Measurements from ENCODE around the gene BCL11B. TPM values are rescaled to one million over a fixed set of nuclear protein-coding genes. Genes with fewer than 3 reads are reported as not detected.
A peak's percentile ranks its signal among the peaks of the same experiment; 100 is the strongest.

Gene BCL11B
- 2.8 TPM for polyA plus RNA-seq (2013, experiment 1 of 2)
- 2.5 TPM for polyA plus RNA-seq (2013, experiment 2 of 2)

- H4K5ac ChIP-seq (ENCODE audit: low read length): peak within 1 kb of the TSS; percentile 27
- peak; percentile 97 for DNase-seq
These were observed at the start of gene BCL11B for GRCh38 chr14:99271951-99272631. Gene BCL11B, minus strand, starts transcription at chr14:99272197. Its CDS starts 979 bp downstream, at chr14:99271218.

GRCh38 chr14:99321236-99321925 lies 49.4 kb upstream of the BCL11B start:
- no peak overlapping the region for H4K5ac ChIP-seq (ENCODE audit: low read length)
- WGBS (ENCODE audit: extremely low coverage, insufficient coverage, low lambda C conversion rate): no CpG with 5 or more reads among the region's 16 CpGs
- no peaks in the 10 kb centered on the region for H3K79me2 ChIP-seq (ENCODE audit: control insufficient read depth, insufficient read depth, low read length)

More at GRCh38 chr14:99271951-99272631, at the start of gene BCL11B:
- Histone ChIP-seq H3K23ac (ENCODE audit: low read length) (no peak within 1 kb of the TSS), H3K18ac (ENCODE audit: low read length) (peak within 1 kb of the TSS; percentile 99), H3K27ac (ENCODE audit: low read depth, low read length) (peak within 1 kb of the TSS; percentile 95), H3K79me1 (ENCODE audit: low read length) (peaks cover 2% of the 10 kb centered on the region), H3K4me2 (ENCODE audit: low read length) (peak within 1 kb of the TSS; percentile 44), H3K27me3 (ENCODE audit: insufficient read depth, low read length, poor library complexity) (no peaks in the 10 kb centered on the region), H3K9ac (ENCODE audit: low read length) (peak within 1 kb of the TSS; percentile 80), H2BK120ac (ENCODE audit: low read depth, low read length) (peak within 1 kb of the TSS; percentile 89), H2AK5ac (ENCODE audit: low read length) (no peak within 1 kb of the TSS), H4K8ac (ENCODE audit: low read depth, low read length) (no peak within 1 kb of the TSS), H3K36me3 (ENCODE audit: control insufficient read depth, insufficient read depth, low read length) (no peaks in the 10 kb centered on the region), H3K4me1 (ENCODE audit: control insufficient read depth, low read depth, low read length) (peaks cover 7% of the 10 kb centered on the region), H3K4ac (ENCODE audit: low read depth, low read length) (peak within 1 kb of the TSS; percentile 99), H3K4me3 (ENCODE audit: low read length) (peak within 1 kb of the TSS; percentile 71), H3K79me2 (ENCODE audit: control insufficient read depth, insufficient read depth, low read length) (peaks cover 22% of the 10 kb centered on the region), H2BK5ac (ENCODE audit: low read length) (peak within 1 kb of the TSS; percentile 28), H3K56ac (ENCODE audit: low read length) (peak within 1 kb of the TSS; percentile 91), H2BK15ac (replicated peaks; ENCODE audit: low read depth) (peak within 1 kb of the TSS; percentile 29)
- no CpG with 5 or more reads among the region's 50 CpGs for WGBS (ENCODE audit: extremely low coverage, insufficient coverage, low lambda C conversion rate)

GRCh38 chr14:99320621-99321235 lies 48.7 kb upstream of the BCL11B start:
- Histone ChIP-seq H2BK120ac (ENCODE audit: low read depth, low read length) (no peak overlapping the region), H3K18ac (ENCODE audit: low read length) (no peak overlapping the region), H3K4me1 (ENCODE audit: control insufficient read depth, low read depth, low read length) (no peaks in the 10 kb centered on the region), H2AK5ac (ENCODE audit: low read length) (no peak overlapping the region), H2BK5ac (ENCODE audit: low read length) (no peak overlapping the region), H3K4me3 (ENCODE audit: low read length) (no peak overlapping the region), H3K79me1 (ENCODE audit: low read length) (no peaks in the 10 kb centered on the region), H3K4ac (ENCODE audit: low read depth, low read length) (no peak overlapping the region), H3K27ac (ENCODE audit: low read depth, low read length) (no peak overlapping the region), H3K36me3 (ENCODE audit: control insufficient read depth, insufficient read depth, low read length) (no peaks in the 10 kb centered on the region), H2BK15ac (replicated peaks; ENCODE audit: low read depth) (no peak overlapping the region), H4K8ac (ENCODE audit: low read depth, low read length) (no peak overlapping the region), H3K23ac (ENCODE audit: low read length) (no peak overlapping the region), H4K5ac (ENCODE audit: low read length) (no peak overlapping the region), H3K27me3 (ENCODE audit: insufficient read depth, low read length, poor library complexity) (no peaks in the 10 kb centered on the region), H3K79me2 (ENCODE audit: control insufficient read depth, insufficient read depth, low read length) (no peaks in the 10 kb centered on the region), H3K56ac (ENCODE audit: low read length) (no peak overlapping the region), H3K9ac (ENCODE audit: low read length) (no peak overlapping the region), H3K4me2 (ENCODE audit: low read length) (no peak overlapping the region)
- DNase-seq: no peak
- WGBS (ENCODE audit: extremely low coverage, insufficient coverage, low lambda C conversion rate): no CpG with 5 or more reads among the region's 27 CpGs

More at GRCh38 chr14:99321236-99321925, 49.4 kb upstream of the BCL11B start:
- Histone ChIP-seq H3K23ac (ENCODE audit: low read length) (peak overlapping the region; percentile 31), H4K8ac (ENCODE audit: low read depth, low read length) (no peak overlapping the region), H3K4me3 (ENCODE audit: low read length) (no peak overlapping the region), H3K27me3 (ENCODE audit: insufficient read depth, low read length, poor library complexity) (no peaks in the 10 kb centered on the region), H3K4me2 (ENCODE audit: low read length) (no peak overlapping the region), H2BK120ac (ENCODE audit: low read depth, low read length) (no peak overlapping the region), H3K27ac (ENCODE audit: low read depth, low read length) (no peak overlapping the region), H3K4me1 (ENCODE audit: control insufficient read depth, low read depth, low read length) (no peaks in the 10 kb centered on the region), H3K36me3 (ENCODE audit: control insufficient read depth, insufficient read depth, low read length) (no peaks in the 10 kb centered on the region), H3K9ac (ENCODE audit: low read length) (no peak overlapping the region), H2BK15ac (replicated peaks; ENCODE audit: low read depth) (no peak overlapping the region), H3K56ac (ENCODE audit: low read length) (no peak overlapping the region), H3K18ac (ENCODE audit: low read length) (no peak overlapping the region), H3K79me1 (ENCODE audit: low read length) (no peaks in the 10 kb centered on the region), H2BK5ac (ENCODE audit: low read length) (no peak overlapping the region), H2AK5ac (ENCODE audit: low read length) (no peak overlapping the region), H3K4ac (ENCODE audit: low read depth, low read length) (no peak overlapping the region)
- DNase-seq: no peak

- Histone ChIP-seq H3K56ac (ENCODE audit: low read length) (no peak overlapping the region), H3K36me3 (ENCODE audit: control insufficient read depth, insufficient read depth, low read length) (no peaks in the 10 kb centered on the region), H2BK15ac (replicated peaks; ENCODE audit: low read depth) (no peak overlapping the region), H3K27ac (ENCODE audit: low read depth, low read length) (no peak overlapping the region), H3K9ac (ENCODE audit: low read length) (no peak overlapping the region), H2BK120ac (ENCODE audit: low read depth, low read length) (no peak overlapping the region), H4K8ac (ENCODE audit: low read depth, low read length) (no peak overlapping the region), H3K18ac (ENCODE audit: low read length) (no peak overlapping the region), H4K5ac (ENCODE audit: low read length) (no peak overlapping the region), H3K4ac (ENCODE audit: low read depth, low read length) (no peak overlapping the region), H2AK5ac (ENCODE audit: low read length) (no peak overlapping the region), H3K4me2 (ENCODE audit: low read length) (no peak overlapping the region), H3K4me3 (ENCODE audit: low read length) (no peak overlapping the region), H2BK5ac (ENCODE audit: low read length) (no peak overlapping the region), H3K23ac (ENCODE audit: low read length) (no peak overlapping the region), H3K27me3 (ENCODE audit: insufficient read depth, low read length, poor library complexity) (no peaks in the 10 kb centered on the region), H3K79me1 (ENCODE audit: low read length) (no peaks in the 10 kb centered on the region), H3K79me2 (ENCODE audit: control insufficient read depth, insufficient read depth, low read length) (no peaks in the 10 kb centered on the region), H3K4me1 (ENCODE audit: control insufficient read depth, low read depth, low read length) (no peaks in the 10 kb centered on the region)
- peak; percentile 65 for DNase-seq
- WGBS (ENCODE audit: extremely low coverage, insufficient coverage, low lambda C conversion rate): no CpG with 5 or more reads among the region's 23 CpGs
These were observed 48.1 kb upstream of the BCL11B start for GRCh38 chr14:99320105-99320572.

GRCh38 chr14:99318959-99319295 lies 46.9 kb upstream of the BCL11B start:
- Histone ChIP-seq H3K18ac (ENCODE audit: low read length) (no peak overlapping the region), H2BK120ac (ENCODE audit: low read depth, low read length) (no peak overlapping the region), H3K27ac (ENCODE audit: low read depth, low read length) (no peak overlapping the region), H4K8ac (ENCODE audit: low read depth, low read length) (no peak overlapping the region), H4K5ac (ENCODE audit: low read length) (no peak overlapping the region), H3K4ac (ENCODE audit: low read depth, low read length) (no peak overlapping the region), H2BK5ac (ENCODE audit: low read length) (no peak overlapping the region), H3K9ac (ENCODE audit: low read length) (no peak overlapping the region), H3K4me3 (ENCODE audit: low read length) (no peak overlapping the region), H3K4me2 (ENCODE audit: low read length) (no peak overlapping the region), H2BK15ac (replicated peaks; ENCODE audit: low read depth) (no peak overlapping the region), H2AK5ac (ENCODE audit: low read length) (no peak overlapping the region), H3K79me1 (ENCODE audit: low read length) (no peaks in the 10 kb centered on the region), H3K23ac (ENCODE audit: low read length) (no peak overlapping the region), H3K79me2 (ENCODE audit: control insufficient read depth, insufficient read depth, low read length) (no peaks in the 10 kb centered on the region), H3K56ac (ENCODE audit: low read length) (no peak overlapping the region), H3K36me3 (ENCODE audit: control insufficient read depth, insufficient read depth, low read length) (no peaks in the 10 kb centered on the region), H3K27me3 (ENCODE audit: insufficient read depth, low read length, poor library complexity) (no peaks in the 10 kb centered on the region), H3K4me1 (ENCODE audit: control insufficient read depth, low read depth, low read length) (no peaks in the 10 kb centered on the region)
- WGBS (ENCODE audit: extremely low coverage, insufficient coverage, low lambda C conversion rate): no CpG with 5 or more reads among the region's 6 CpGs
- no peak for DNase-seq
